GM18507 (cell line): ENCODE results near the gene EGLN2.
A peak's percentile ranks its signal among the peaks of the same experiment; 100 is the strongest.
"Not testable (repeated sequence)": the region's sequence is repeated elsewhere in the genome, so short reads cannot be mapped to it uniquely, and the experiment has no call there.

Experiments
- DNase-seq: peaks from one replicate; pipeline ENCODE4 v3.0.0; 2011; ENCODE audit warnings: low read depth; ENCODE audit not compliant: insufficient read length; ENCODE audit errors: extremely low spot score
- FAIRE-seq: peaks from 2 replicates; lab custom pipeline; 2011; peaks lifted over from hg19 to GRCh38; lab: Jason Lieb, UNC

The EGLN2 gene

GRCh38 chr19:40811478-40812341 is 12.7 kb downstream of the EGLN2 start:
- no peak for DNase-seq
- no peak for FAIRE-seq

GRCh38 chr19:40812571-40812970 is 13.6 kb downstream of the EGLN2 start:
- DNase-seq, FAIRE-seq: not testable (repeated sequence)

- DNase-seq, result no peak
- FAIRE-seq, result no peak
Observed at GRCh38 chr19:40813182-40813581, 14.2 kb downstream of the EGLN2 start.

GRCh38 chr19:40815223-40815622 is 16.2 kb downstream of the EGLN2 start:
- FAIRE-seq (no peak), DNase-seq (no peak)

GRCh38 chr19:40818480-40819399 is 19.7 kb downstream of the EGLN2 start:
- FAIRE-seq, result peak; percentile 87
- not testable (repeated sequence) for DNase-seq

- not testable (repeated sequence) for DNase-seq, FAIRE-seq
Observed at GRCh38 chr19:40819479-40820234, 20.7 kb downstream of the EGLN2 start.

GRCh38 chr19:40822161-40822560 is 23.2 kb downstream of the EGLN2 start:
- DNase-seq (no peak), FAIRE-seq (no peak)

- FAIRE-seq, DNase-seq: not testable (repeated sequence)
Observed at GRCh38 chr19:40822704-40823553, 23.9 kb downstream of the EGLN2 start.

GRCh38 chr19:40824916-40825315 is 25.9 kb downstream of the EGLN2 start:
- not testable (repeated sequence) for FAIRE-seq, DNase-seq

- not testable (repeated sequence) for FAIRE-seq
Observed at GRCh38 chr19:40825460-40826095, 26.6 kb downstream of the EGLN2 start.

GRCh38 chr19:40826312-40826698 is 27.3 kb downstream of the EGLN2 start:
- FAIRE-seq, result not testable (repeated sequence)

More at GRCh38 chr19:40825460-40826095, 26.6 kb downstream of the EGLN2 start:
- not testable (repeated sequence) for DNase-seq

GRCh38 chr19:40826699-40827385 is 27.9 kb downstream of the EGLN2 start:
- not testable (repeated sequence) for FAIRE-seq, DNase-seq

More at GRCh38 chr19:40826312-40826698, 27.3 kb downstream of the EGLN2 start:
- DNase-seq, result not testable (repeated sequence)

- DNase-seq (no peak), FAIRE-seq (no peak)
Observed at GRCh38 chr19:40827386-40828247, 28.6 kb downstream of the EGLN2 start.

GRCh38 chr19:40829205-40829604 is 30.2 kb downstream of the EGLN2 start:
- FAIRE-seq (no peak), DNase-seq (no peak)

- DNase-seq, FAIRE-seq: not testable (repeated sequence)
Observed at GRCh38 chr19:40830741-40831140, 31.8 kb downstream of the EGLN2 start.
